GM21390 (cell line): ENCODE data around the gene ZNF611.
"Not testable (repeated sequence)": the region's sequence is repeated elsewhere in the genome, so short reads cannot be mapped to it uniquely, and the experiment has no call there.

Source experiments
- ATAC-seq: cut with Tn5 transposase; IDR thresholded peaks from one replicate; pipeline ENCODE4 v1.9.1; 2021; ENCODE audit not compliant: unreplicated experiment

ZNF611 gene

DNA sequence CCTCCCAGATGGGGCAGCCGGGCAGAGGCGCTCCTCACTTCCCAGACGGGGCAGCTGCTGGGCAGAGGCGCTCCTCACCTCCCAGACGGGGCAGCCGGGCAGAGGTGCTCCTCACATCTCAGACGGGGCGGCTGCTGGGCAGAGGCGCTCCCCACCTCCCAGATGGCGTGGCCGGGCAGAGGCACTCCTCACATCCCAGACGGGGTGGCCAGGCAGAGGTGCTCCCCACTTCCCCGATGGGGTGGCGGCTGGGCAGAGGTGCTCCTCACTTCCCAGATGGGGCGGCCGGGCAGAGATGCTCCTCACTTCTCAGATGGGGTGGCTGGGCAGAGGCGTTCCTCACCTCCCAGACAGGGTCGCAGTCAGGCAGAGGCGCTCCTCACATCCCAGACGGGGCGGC lies 14.3 kb downstream of the ZNF611 start:
- ATAC-seq = not testable (repeated sequence)

DNA sequence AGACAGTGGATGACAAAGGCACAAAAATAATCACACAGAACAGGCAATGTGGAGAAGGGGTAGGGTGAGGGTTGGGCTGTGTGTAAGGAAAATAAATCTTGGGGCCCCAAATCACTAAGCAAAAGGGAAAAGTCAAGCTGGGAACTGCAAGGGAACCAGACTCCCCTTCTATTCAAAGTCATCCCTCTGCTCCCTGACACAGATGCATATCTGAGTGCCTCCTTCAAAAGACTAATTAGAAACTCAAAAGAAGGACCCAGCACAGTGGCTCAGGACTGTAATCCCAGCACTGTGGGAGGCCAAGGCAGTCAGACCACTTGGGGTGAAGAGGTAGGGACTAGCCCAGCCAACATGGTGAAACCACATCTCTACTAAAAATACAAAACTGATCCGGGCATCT lies 18.3 kb downstream of the ZNF611 start:
- no peak for ATAC-seq

DNA sequence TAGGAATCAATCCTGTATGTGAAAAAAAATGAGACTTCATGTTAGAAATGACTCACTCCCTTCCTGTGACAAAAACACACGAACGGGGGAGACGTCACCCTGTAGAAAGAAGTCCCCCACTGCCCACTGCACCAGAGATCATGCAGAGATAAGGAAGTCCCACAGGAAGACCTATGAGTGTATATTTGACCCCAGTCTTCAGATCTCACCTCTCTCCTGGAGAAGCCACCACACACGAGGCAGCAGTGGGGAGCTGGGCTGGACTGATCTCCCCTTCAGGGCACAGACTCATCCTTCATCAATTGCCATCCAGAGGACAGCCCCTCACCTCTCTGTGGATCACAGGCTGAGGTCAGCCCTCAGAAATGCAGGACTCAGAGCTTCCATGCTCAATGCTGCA lies 18.9 kb downstream of the ZNF611 start:
- not testable (repeated sequence) for ATAC-seq

- not testable (repeated sequence) for ATAC-seq
Observed at GRCh38 chr19:52715330-52715729, 19.5 kb downstream of the ZNF611 start.

GRCh38 chr19:52713051-52713450 lies 21.8 kb downstream of the ZNF611 start:
- ATAC-seq = not testable (repeated sequence)

- ATAC-seq = not testable (repeated sequence)
Observed at GRCh38 chr19:52711661-52712060, 23.2 kb downstream of the ZNF611 start.

GRCh38 chr19:52710538-52710937 lies 24.3 kb downstream of the ZNF611 start:
- ATAC-seq = no peak

DNA sequence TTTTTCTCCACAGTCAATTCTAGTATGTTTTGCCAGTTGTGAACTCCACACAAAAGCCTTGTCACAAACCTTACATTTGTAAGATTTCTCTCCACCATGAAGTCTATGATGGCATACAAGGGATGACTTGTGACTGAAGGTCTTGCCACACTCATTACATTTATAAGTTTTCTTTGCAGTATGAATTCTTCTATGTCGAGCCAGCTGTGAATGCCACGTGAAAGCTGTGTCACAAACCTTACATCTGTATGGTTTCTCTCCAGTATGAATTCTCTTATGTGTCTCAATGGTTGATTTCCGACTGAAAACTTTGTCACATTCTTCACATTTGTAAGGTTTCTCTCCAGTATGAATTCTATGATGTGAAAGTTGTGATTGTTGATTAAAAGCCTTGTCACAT lies 29.2 kb downstream of the ZNF611 start:
- ATAC-seq = not testable (repeated sequence)

DNA sequence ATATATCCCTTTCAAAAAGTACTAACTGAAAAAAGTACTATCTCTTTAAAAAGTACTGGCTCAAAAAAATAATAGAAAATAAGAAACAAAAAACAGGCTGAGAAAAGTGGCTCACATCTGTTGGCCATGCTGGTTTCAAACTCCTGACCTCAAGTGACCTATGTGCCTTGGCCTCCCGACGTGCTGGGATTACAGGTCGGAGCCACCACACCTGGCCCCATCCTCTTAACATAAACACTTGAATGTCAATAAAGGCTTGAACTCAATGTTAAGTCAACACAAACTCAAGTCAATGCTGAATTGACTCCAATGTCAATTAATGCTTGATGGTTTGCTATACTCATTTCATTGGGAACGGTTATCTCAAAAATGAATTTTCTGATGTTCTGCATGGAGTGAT lies 30.9 kb downstream of the ZNF611 start:
- ATAC-seq = no peak

DNA sequence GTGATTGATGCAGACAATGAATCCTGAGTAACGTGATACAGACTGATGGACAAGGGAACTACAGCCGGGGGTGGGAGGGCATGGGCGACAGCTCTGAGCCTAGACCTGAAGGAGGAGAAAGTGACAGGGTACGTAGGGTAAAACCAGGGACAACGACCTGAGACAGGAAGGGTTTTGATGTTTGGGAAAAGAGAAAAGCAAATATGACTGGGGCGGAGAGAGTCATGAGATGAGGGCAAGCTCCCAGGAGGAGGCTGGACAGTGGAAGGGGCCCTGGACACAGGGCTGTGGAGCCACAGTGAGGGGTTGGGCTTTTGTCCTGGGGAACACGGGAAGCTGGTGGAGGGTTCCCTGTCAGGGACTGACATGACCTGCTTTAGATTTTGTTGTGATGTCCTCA lies 34.2 kb downstream of the ZNF611 start:
- no peak for ATAC-seq

- ATAC-seq = not testable (repeated sequence)
Observed at GRCh38 chr19:52699555-52699954, 35.3 kb downstream of the ZNF611 start.

- ATAC-seq = no peak
Observed at GRCh38 chr19:52695996-52696395, 38.8 kb downstream of the ZNF611 start.

DNA sequence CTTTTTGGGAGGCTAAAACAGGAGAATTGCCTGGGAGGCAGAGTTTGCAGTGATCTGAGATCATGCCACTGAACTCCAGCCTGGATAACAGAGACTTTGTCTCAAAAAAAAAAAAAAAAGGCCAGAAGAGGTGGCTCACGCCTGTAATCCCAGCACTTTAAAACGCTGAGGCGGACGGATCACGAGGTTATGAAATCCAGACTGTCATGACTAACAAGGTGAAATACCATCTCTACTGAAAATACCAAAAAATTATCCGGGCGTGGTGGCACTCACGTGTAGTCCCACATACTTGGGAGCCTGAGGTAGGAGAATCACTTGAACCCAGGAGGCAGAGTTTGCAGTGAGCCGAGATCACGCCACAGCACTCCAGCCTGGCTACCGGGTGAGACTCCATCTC lies 39.9 kb downstream of the ZNF611 start:
- no peak for ATAC-seq

DNA sequence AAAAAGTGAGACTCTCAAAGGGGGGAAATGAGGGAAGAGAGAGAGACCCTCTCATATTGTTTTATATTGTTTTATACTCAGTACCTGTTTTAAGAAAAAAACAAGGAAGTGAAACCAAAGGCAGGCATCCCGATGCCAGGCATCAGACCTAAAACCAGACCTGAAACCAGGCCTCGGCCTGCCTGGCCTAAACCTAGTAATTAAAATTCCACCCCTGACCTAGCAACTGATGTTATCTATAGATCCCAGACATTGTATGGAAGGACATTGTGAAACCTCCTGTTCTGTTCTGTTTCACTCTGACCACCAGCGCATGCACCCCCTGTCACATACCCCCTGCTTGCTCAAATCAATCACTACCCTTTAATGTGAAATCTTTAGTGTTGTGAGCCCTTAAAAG lies 40.6 kb downstream of the ZNF611 start:
- not testable (repeated sequence) for ATAC-seq

DNA sequence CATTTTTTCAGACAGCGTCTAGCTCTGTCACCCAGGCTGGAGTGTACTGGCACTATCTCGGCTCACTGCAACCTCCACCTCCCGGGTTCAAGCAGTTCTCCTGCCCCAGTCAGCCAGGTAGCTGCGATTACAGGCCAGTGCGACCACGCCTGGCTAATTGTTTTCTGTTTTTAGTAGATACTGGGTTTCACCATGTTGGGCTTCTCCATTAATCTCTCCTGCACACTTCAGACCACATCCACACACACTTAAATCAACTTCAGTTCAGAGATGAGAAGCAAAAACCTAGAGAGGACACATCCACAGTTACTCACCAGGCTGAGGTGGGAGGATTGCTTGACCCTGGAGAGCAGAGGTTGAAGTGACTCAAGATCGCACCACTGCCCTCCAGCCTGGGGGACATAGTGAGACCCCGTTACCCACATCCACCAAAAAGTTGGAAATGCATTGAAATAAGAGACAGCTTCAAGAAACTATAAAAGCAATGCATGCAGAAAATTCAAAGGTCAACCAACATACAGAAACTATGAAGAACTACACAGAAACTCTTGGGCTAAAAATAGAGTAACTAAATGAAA lies 42.3 kb downstream of the ZNF611 start:
- ATAC-seq = no peak

DNA sequence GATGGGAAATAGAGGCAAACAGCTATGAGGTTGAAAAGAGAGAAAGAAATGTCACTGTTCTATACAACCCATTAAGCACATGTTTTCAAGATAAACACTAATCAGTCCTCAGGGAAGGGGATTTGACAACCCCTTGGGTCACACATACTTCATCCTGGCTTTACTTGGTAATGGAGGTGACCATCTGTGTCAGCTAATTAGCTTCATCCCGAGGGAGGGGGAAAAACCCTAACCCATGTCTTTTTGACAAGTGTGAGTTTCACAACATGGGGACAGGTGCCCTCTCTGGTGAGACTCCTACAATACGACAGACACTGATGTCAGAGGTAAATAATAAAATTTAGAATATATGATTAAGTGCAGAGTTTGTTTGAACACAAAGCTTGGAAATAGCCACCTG lies 43.1 kb downstream of the ZNF611 start:
- ATAC-seq = no peak

DNA sequence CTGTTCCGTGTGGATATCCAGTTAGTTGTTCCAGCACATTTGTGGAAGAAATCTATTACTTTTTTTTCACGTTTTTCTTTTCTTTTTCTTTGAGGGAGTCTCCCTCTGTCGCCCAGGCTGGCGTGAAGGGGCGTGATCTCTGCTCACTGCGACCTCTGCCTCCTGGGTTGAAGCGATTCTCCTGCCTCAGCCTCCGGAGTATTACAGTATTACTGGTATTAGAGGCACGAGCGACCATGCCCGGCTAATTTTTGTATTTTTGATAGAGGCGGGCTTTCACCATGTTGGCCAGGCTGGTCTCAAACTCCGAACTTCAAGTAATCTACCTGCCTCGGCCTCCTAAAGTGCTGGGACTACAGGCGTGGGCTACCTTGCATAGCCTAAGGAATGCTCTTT lies 43.6 kb downstream of the ZNF611 start:
- no peak for ATAC-seq

GRCh38 chr19:52690369-52691214 lies 44.3 kb downstream of the ZNF611 start:
- ATAC-seq = peak; percentile 88

GRCh38 chr19:52689843-52690368 lies 44.9 kb downstream of the ZNF611 start:
- ATAC-seq = peak; percentile 37

DNA sequence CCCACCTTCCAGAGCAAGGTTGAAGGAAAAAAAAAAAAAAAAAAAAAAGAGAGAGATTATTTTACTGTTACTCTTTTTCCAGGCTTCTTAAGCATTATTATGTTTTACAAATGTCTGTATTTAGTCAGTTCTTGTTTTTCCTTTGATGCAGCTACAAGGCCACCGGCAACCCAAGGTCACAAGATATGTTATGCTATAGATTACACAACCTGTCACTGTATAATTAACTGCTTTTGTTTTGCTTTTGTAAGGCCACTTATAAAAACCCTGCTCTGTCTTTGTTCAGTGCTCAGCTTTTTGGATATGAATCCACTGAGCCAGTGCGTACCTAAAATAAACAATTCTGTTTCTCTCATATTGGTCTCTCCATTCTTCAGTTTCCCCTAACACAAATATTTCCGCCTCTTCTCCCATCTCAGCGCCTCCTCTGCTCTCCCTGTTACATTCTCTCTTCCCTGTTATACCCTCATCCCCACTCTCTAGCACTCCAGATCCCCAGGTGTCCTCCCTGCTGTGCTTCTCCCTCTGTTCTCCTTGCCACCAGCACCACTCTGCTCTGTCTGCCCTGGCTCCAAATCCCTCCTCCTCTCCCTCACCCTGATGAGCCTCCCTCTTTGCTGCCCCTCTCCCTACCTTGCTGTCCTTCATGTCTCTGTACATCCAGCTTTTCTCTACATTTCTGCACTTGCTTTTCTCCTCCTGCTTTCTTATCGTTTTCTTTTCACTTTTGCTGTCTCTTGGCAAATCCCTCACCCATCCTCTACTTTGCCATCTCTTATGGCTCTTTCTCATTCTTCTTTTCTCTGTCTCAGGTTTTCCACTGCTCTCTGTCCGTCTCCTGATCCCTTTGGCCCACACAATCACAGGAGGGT lies 45.7 kb downstream of the ZNF611 start:
- ATAC-seq = not testable (repeated sequence)

- no peak for ATAC-seq
Observed at GRCh38 chr19:52688335-52688734, 46.5 kb downstream of the ZNF611 start.
